NCI-H2227 (cell line): ENCODE results near the gene APC.

Experiments
- DNase-seq: peaks from one replicate; lab custom pipeline; 2025; ENCODE audit not compliant: unreplicated experiment; lab: John Stamatoyannopoulos, UW

APC gene

GRCh38 chr5:112776301-112776856, 38.7 kb downstream of the APC start:
- no peak for DNase-seq

- no peak for DNase-seq
Measured at GRCh38 chr5:112779531-112779930, 41.8 kb downstream of the APC start.

GRCh38 chr5:112784726-112785125, 47.0 kb downstream of the APC start:
- no peak for DNase-seq

GRCh38 chr5:112787261-112787660, 49.6 kb downstream of the APC start:
- DNase-seq = no peak

DNA sequence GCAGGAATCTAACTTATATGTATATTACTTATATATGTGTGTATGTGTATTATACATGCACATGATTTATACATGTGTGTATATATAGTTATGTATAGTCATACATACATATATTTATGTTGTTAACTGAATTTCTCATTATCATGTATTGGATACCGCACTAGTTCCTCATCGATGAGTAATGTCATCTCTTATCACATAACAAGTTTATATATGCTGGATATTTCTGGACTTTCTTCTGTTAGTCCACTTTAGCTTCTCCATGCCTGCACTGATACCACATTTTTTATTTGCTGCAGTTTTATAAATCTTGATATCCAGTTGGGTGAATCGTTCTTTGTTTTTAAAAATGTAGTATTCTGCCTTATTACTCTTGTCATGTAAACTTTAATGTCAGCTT, 50.2 kb downstream of the APC start:
- DNase-seq = no peak

DNA sequence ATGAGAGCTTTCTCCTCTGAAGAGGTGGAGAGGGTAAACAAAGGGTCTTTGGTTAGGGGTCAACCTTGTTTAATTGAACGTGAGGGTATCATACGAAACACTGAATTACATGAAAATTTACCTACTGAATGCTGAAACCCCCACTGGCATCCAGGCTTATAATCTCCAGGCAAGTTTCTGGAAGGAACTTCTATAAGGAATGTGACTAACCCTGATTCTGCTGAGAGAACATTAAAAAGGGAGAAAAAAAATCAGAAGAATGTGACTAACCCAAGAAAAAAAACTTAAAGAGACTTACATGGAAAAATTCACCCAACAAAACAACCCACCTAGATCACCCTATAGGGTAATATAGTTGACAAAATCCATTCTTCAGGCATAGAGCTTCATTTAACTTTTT, 55.5 kb downstream of the APC start:
- no peak for DNase-seq

- DNase-seq = no peak
Measured at GRCh38 chr5:112794410-112794809, 56.7 kb downstream of the APC start.

GRCh38 chr5:112795342-112795741, 57.7 kb downstream of the APC start:
- no peak for DNase-seq

DNA sequence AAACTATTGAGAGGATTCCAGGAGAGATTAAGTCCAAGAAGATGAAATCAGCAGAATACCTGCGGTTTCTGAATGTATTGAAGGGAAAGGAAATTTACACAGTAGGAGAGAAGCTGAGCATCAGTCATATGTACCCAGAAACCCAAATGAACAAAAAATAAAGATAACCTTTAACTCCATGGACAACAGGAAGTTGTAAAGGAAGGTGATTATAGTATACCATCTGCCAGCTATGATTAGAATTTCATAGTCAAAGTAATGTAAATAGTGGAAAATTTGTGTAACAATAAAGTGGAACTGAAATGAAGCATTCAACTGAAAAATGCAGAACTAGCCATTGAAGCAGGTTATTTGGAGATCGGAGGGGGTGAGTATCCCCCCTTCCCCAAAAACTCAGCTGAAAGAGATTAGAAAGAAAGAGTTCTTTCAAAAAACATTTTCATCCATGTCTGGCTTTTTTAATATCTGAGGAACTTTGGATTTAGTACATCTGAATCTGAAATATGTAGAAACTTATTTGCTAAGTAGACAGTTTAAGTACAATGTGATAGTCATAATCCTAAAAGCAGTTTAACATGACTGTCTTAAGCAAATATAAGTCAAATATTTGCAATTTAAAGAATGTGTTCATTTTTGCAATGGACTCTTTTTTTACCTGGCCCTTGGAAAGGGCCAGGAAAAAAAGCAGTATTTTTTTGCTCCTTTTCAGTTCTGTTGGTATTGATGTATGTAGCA, 58.4 kb downstream of the APC start:
- DNase-seq = no peak

- no peak for DNase-seq
Measured at GRCh38 chr5:112799661-112800060, 62.0 kb downstream of the APC start.

DNA sequence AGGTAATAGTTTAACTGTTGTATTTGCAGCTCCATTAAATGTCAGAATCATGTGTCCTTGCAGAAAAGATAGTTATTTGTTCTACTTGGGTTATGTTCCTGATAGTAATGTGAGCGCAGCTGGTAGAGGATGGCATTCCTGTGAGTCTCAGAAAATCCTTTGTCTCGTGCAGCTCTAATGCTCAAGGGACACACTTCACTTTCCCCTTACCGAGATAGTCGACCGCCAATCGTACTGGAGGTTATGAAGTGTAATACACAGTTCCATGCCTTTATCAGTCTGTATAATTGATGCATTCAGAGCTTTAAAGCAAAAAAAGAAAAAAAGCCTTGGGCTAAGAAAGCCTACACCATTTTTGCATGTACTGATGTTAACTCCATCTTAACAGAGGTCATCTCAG, 63.2 kb downstream of the APC start:
- peak; percentile 68 for DNase-seq

GRCh38 chr5:112811023-112811422, 73.3 kb downstream of the APC start:
- no peak for DNase-seq

GRCh38 chr5:112812549-112812948, 74.9 kb downstream of the APC start:
- no peak for DNase-seq

- no peak for DNase-seq
Measured at GRCh38 chr5:112820246-112820645, 82.6 kb downstream of the APC start.

DNA sequence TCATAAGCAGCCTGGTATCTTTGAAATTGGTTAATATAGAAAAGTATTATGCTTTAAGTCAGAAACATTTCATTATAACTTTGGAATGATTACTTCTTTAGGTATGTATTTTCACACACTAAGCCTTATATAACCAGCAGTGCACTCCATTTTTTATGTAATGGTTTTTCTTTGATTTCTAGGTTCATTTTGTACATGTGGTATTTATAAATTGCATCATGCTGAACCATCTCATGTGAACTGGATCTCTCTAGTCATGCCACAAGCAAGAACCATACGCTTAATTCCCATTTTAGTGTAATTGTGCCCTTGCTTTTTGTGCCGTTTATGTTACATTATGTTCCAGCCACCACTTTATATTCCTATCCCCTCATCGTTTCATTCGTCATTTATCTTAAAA, 84.8 kb downstream of the APC start:
- DNase-seq = no peak

GRCh38 chr5:112823181-112823580, 85.5 kb downstream of the APC start:
- DNase-seq = no peak

DNA sequence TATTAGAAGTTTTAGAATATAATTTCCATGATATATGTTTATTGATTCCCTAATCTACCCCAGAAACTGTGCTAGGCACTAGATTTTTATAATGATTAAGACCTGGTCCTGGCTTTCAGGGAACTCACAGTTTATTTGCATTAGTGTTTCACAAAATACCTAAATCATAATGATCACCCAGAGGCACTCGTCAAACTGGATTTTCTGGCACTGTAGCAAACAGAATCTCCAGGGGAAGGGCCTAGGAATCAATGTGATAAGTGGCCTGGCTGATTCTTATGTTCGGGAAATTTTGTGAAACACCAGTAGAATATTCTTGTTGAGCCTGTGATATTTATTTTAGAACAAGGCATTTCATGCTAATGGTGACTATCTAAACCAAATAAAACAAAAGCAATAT, 86.0 kb downstream of the APC start:
- no peak for DNase-seq

- DNase-seq = no peak
Measured at GRCh38 chr5:112824197-112824596, 86.5 kb downstream of the APC start.

- no peak for DNase-seq
Measured at GRCh38 chr5:112830378-112830777, 92.7 kb downstream of the APC start.

GRCh38 chr5:112833971-112834370, 96.3 kb downstream of the APC start:
- no peak for DNase-seq

DNA sequence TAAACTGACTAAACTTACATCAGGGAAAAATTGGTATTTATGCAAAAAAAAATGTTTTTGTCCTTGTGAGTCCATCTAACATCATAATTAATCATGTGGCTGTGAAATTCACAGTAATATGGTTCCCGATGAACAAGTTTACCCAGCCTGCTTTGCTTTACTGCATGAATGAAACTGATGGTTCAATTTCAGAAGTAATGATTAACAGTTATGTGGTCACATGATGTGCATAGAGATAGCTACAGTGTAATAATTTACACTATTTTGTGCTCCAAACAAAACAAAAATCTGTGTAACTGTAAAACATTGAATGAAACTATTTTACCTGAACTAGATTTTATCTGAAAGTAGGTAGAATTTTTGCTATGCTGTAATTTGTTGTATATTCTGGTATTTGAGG, 106.8 kb downstream of the APC start:
- DNase-seq = no peak

GRCh38 chr5:112846556-112846955, 108.9 kb downstream of the APC start:
- no peak for DNase-seq

GRCh38 chr5:112847306-112847705, 109.6 kb downstream of the APC start:
- no peak for DNase-seq
